GM19467 (cell line): ENCODE measurements around the gene TENM4.
"Not testable (repeated sequence)": the region's sequence is repeated elsewhere in the genome, so short reads cannot be mapped to it uniquely, and the experiment has no call there.

Source experiments
- ATAC-seq: cut with Tn5 transposase; IDR thresholded peaks from one replicate; pipeline ENCODE4 v1.9.1; 2021; ENCODE audit warnings: mild to moderate bottlenecking, moderate library complexity; ENCODE audit not compliant: unreplicated experiment

Gene TENM4

GRCh38 chr11:79221444-79222130 is 219.2 kb downstream of the TENM4 start:
- ATAC-seq = no peak

- no peak for ATAC-seq
These were observed 220.7 kb downstream of the TENM4 start for GRCh38 chr11:79220171-79220570.

GRCh38 chr11:79219186-79220045 is 221.4 kb downstream of the TENM4 start:
- no peak for ATAC-seq

- no peak for ATAC-seq
These were observed 228.1 kb downstream of the TENM4 start for GRCh38 chr11:79212741-79213190.

GRCh38 chr11:79209540-79210266 is 231.1 kb downstream of the TENM4 start:
- ATAC-seq = no peak

- ATAC-seq = no peak
These were observed 232.7 kb downstream of the TENM4 start for GRCh38 chr11:79208126-79208525.

GRCh38 chr11:79206951-79207350 is 233.9 kb downstream of the TENM4 start:
- no peak for ATAC-seq

GRCh38 chr11:79205786-79206185 is 235.0 kb downstream of the TENM4 start:
- no peak for ATAC-seq

GRCh38 chr11:79201677-79202347 is 239.0 kb downstream of the TENM4 start:
- no peak for ATAC-seq

- no peak for ATAC-seq
These were observed 240.3 kb downstream of the TENM4 start for GRCh38 chr11:79200398-79201070.

- ATAC-seq = no peak
These were observed 241.0 kb downstream of the TENM4 start for GRCh38 chr11:79199729-79200354.

- no peak for ATAC-seq
These were observed 242.0 kb downstream of the TENM4 start for GRCh38 chr11:79198898-79199250.

GRCh38 chr11:79198203-79198897 is 242.5 kb downstream of the TENM4 start:
- ATAC-seq = no peak

- ATAC-seq = no peak
These were observed 243.9 kb downstream of the TENM4 start for GRCh38 chr11:79196950-79197349.

- no peak for ATAC-seq
These were observed 245.6 kb downstream of the TENM4 start for GRCh38 chr11:79195209-79195608.

- ATAC-seq = no peak
These were observed 247.0 kb downstream of the TENM4 start for GRCh38 chr11:79193663-79194310.

GRCh38 chr11:79192836-79193235 is 248.0 kb downstream of the TENM4 start:
- no peak for ATAC-seq

- not testable (repeated sequence) for ATAC-seq
These were observed 249.1 kb downstream of the TENM4 start for GRCh38 chr11:79191716-79192115.

- ATAC-seq = not testable (repeated sequence)
These were observed 250.3 kb downstream of the TENM4 start for GRCh38 chr11:79190553-79190952.
